GM12878 (cell line): ENCODE data around the gene C10orf105. TPM values are rescaled to one million over a fixed set of nuclear protein-coding genes. Genes with fewer than 3 reads are reported as not detected.

Source experiments
- ATAC-seq: fragments of 200-7000 bp; cut with Tn5 transposase; 3 replicates; pipeline ENCODE4 v1.9.1; 2020; ENCODE audit warnings: mild to moderate bottlenecking, moderate library complexity
- BruUV-seq: library from RNA; stranded (reverse); fragments of 400-500 nt; replicated peaks from 2 replicates; lab custom pipeline; 2021; lab: Mats Ljungman, UMichigan
- CTCF ChIA-PET: fragments of 300-600 bp; sonication (Branson Sonifier 250); formaldehyde crosslinking; extraction: SDS; loops from one replicate; lab custom pipeline; 2021; ENCODE audit warnings: inconsistent platforms; lab: Yijun Ruan, JAX
- POLR2A ChIA-PET: fragments of 350-600 bp; formaldehyde crosslinking; extraction: SDS; loops from one replicate; lab custom pipeline; 2021; ENCODE audit warnings: inconsistent platforms; lab: Charles Lee
- RAD21 ChIA-PET: fragments of 300-600 bp; sonication (Branson Sonifier 250); formaldehyde crosslinking; loops from one replicate; lab custom pipeline; 2023; ENCODE audit warnings: antibody characterized with exemption; ENCODE audit not compliant: unreplicated experiment; lab: Charles Lee
- SMC1A ChIA-PET: fragments of 300-600 bp; sonication (Branson Sonifier 250); formaldehyde crosslinking; loops from one replicate; lab custom pipeline; 2023; ENCODE audit not compliant: unreplicated experiment, uncharacterized antibody; lab: Charles Lee
- DNase-seq: peaks from one replicate; pipeline ENCODE4 v3.0.0-alpha.2; 2011; ENCODE audit warnings: low read depth, low spot score
- FAIRE-seq: peaks from 3 replicates; lab custom pipeline; 2011; peaks lifted over from hg19 to GRCh38; lab: Jason Lieb, UNC
- H2AFZ ChIP-seq: 2 replicates; pipeline ENCODE4 v1.6.0; 2011; ENCODE audit warnings: low read depth, low read length, control low read depth; ENCODE audit not compliant: control insufficient read depth
- H3K27ac ChIP-seq: 2 replicates; pipeline ENCODE4 v1.5.1; 2011; ENCODE audit warnings: control low read depth; ENCODE audit not compliant: control insufficient read depth, insufficient read depth
- H3K27me3 ChIP-seq, 2 experiments: replicated peaks in 1 of 2; 2 replicates each; pipeline versions ENCODE4 v1.6.0 to v1.6.1; 2011; ENCODE audit warnings: low read length in 1 of 2; ENCODE audit not compliant: control insufficient read depth in 2 of 2, insufficient read depth in 2 of 2
- H3K36me3 ChIP-seq, 2 experiments: 2 replicates each; pipeline ENCODE4 v1.5.1; 2011; ENCODE audit warnings: low read length in 1 of 2; ENCODE audit not compliant: control insufficient read depth in 2 of 2, insufficient read depth in 2 of 2
- H3K4me1 ChIP-seq: 2 replicates; pipeline ENCODE4 v1.6.1; 2011; ENCODE audit warnings: mild to moderate bottlenecking, low read length, moderate library complexity, mixed read lengths; ENCODE audit not compliant: control insufficient read depth, insufficient read depth
- H3K4me2 ChIP-seq: 2 replicates; pipeline ENCODE4 v1.6.0; 2011; ENCODE audit warnings: control low read depth; ENCODE audit not compliant: control insufficient read depth, insufficient read depth
- H3K4me3 ChIP-seq: fragments of 200-600 bp; sonication (generic); 2 replicates; pipeline ENCODE4 v1.5.1; 2016
- H3K79me2 ChIP-seq: 2 replicates; pipeline ENCODE4 v1.6.0; 2011; ENCODE audit warnings: low read length; ENCODE audit not compliant: control insufficient read depth, insufficient read depth
- H3K9ac ChIP-seq: 2 replicates; pipeline ENCODE4 v1.8.0; 2011; ENCODE audit warnings: low read length, control low read depth, mixed read lengths; ENCODE audit not compliant: control insufficient read depth, insufficient read depth
- H3K9me3 ChIP-seq: replicated peaks from 3 replicates; pipeline ENCODE4 v1.5.1; 2011; ENCODE audit warnings: mild to moderate bottlenecking, low read length; ENCODE audit not compliant: control insufficient read depth, insufficient read depth
- H4K20me1 ChIP-seq: 2 replicates; pipeline ENCODE4 v1.6.0; 2011; ENCODE audit not compliant: control insufficient read depth, insufficient read depth
- BRCA1 ChIP-seq: IDR thresholded peaks from 2 replicates; pipeline ENCODE4 v1.6.1; 2011; ENCODE audit warnings: low read depth, low read length, improper control_type of control experiment
- CBFB ChIP-seq: IDR thresholded peaks from 2 replicates; pipeline ENCODE4 v1.6.1; 2016; ENCODE audit warnings: antibody characterized with exemption, low read depth
- CHD1 ChIP-seq: IDR thresholded peaks from 2 replicates; pipeline ENCODE4 v1.6.1; 2012; ENCODE audit warnings: low read depth, low read length, improper control_type of control experiment
- CHD4 ChIP-seq: fragments of 200-600 bp; sonication (generic); IDR thresholded peaks from 2 replicates; pipeline ENCODE4 v1.6.1; 2016; ENCODE audit warnings: mild to moderate bottlenecking
- E4F1 ChIP-seq: fragments of 450-650 bp; IDR thresholded peaks from 2 replicates; pipeline ENCODE4 v1.6.1; 2018; ENCODE audit warnings: borderline replicate concordance, mild to moderate bottlenecking; ENCODE audit not compliant: partially characterized antibody
- EGR1 ChIP-seq, 2 experiments: IDR thresholded peaks; 1 replicate in 1 of 2; 2 replicates in 1 of 2; pipeline ENCODE4 v1.6.1; 2011 to 2012; ENCODE audit warnings: low read depth in 2 of 2, low read length in 2 of 2, borderline replicate concordance in 1 of 2, mild to moderate bottlenecking in 1 of 2, moderate library complexity in 1 of 2
- ELK1 ChIP-seq: IDR thresholded peaks from 2 replicates; pipeline ENCODE4 v1.6.1; 2012; ENCODE audit warnings: low read depth, low read length, improper control_type of control experiment
- FOXK2 ChIP-seq: fragments of 450-650 bp; IDR thresholded peaks from 2 replicates; pipeline ENCODE4 v1.6.1; 2017; ENCODE audit warnings: mild to moderate bottlenecking, moderate library complexity
- NBN ChIP-seq: fragments of 450-650 bp; IDR thresholded peaks from 2 replicates; pipeline ENCODE4 v1.6.1; 2016
- PBX3 ChIP-seq: IDR thresholded peaks from 2 replicates; pipeline ENCODE4 v1.6.1; 2011; ENCODE audit warnings: mild to moderate bottlenecking, low read depth, low read length, moderate library complexity; ENCODE audit not compliant: insufficient replicate concordance
- TCF12 ChIP-seq: IDR thresholded peaks from 2 replicates; pipeline ENCODE4 v1.6.1; 2011; ENCODE audit warnings: low read depth, mild to moderate bottlenecking, low read length
- ZBTB4 ChIP-seq: fragments of 450-650 bp; formaldehyde crosslinking; IDR thresholded peaks from 2 replicates; pipeline ENCODE4 v1.4.0; 2022; ENCODE audit warnings: mild to moderate bottlenecking, moderate library complexity
- ZSCAN29 ChIP-seq: fragments of 450-650 bp; IDR thresholded peaks from 2 replicates; pipeline ENCODE4 v1.6.1; 2017; ENCODE audit warnings: mild to moderate bottlenecking, moderate library complexity
- ZZZ3 ChIP-seq: IDR thresholded peaks from 2 replicates; pipeline ENCODE4 v1.6.1; 2011; ENCODE audit warnings: low read depth; ENCODE audit not compliant: control insufficient read depth, insufficient read length
- WGBS: methylation state at CpG from one replicate; pipeline ENCODE4 v1.1.6; 2016; ENCODE audit warnings: low lambda C conversion rate; ENCODE audit not compliant: insufficient replicate concordance, insufficient coverage; ENCODE audit errors: missing lambda C conversion rate; 5-methylcytosine and 5-hydroxymethylcytosine counted together
- in situ Hi-C: fragments of 300-500 bp; cut with MboI; formaldehyde crosslinking; loops from 9 replicates; pipeline ENCODE4 v1.14.3; 2018; ENCODE audit warnings: mixed read lengths
- intact Hi-C: fragments of 100-400 bp; cut with micrococcal nuclease; formaldehyde crosslinking; loops from one replicate; pipeline ENCODE4 v1.14.2; 2022; ENCODE audit not compliant: unreplicated experiment
- polyA plus RNA-seq, 11 experiments: library from polyadenylated mRNA; depleted of rRNA in 4 of 11; unstranded in 6 of 11; stranded (reverse) in 5 of 11; fragments of >200 nt; fragmentation: Nextera tagmentation in 4 of 11; fragmentation: Illumina TruSeq in 1 of 11; extraction: Ambion mirVana in 4 of 11; extraction: Trizol in 1 of 11; gene quantifications; 1 replicate in 1 of 11; 2 replicates in 10 of 11; pipeline versions ENCODE4 v1.2.1 to v1.2.3, GENCODE V29; 2011 to 2016; ENCODE audit warnings: inconsistent platforms in 2 of 11, missing spikeins in 2 of 11, low read depth in 1 of 11
- total RNA-seq, 4 experiments: library from RNA; depleted of rRNA in 3 of 4; stranded (reverse); fragments of >200 nt in 3 of 4; fragmentation: Illumina TruSeq in 1 of 4; extraction: Trizol in 1 of 4; gene quantifications; 2 replicates each; pipeline versions ENCODE4 v1.2.1 to v1.2.3, GENCODE V29; 2013 to 2021

Gene C10orf105
- total and polyA plus RNA-seq, 10 of the 15 experiments (the other 5 are each of a cell fraction or from before 2014, with no cell fraction given): 0.04 to 0.06 (median 0.05) TPM; not detected in 7

GRCh38 chr10:71695502-71696476, 23.8 kb downstream of the C10orf105 start:
- Histone ChIP-seq H2AFZ (no peak overlapping the region), H3K79me2 (no peaks in the 10 kb centered on the region), H3K4me3 (no peak overlapping the region), H4K20me1 (no peaks in the 10 kb centered on the region), H3K27me3 (no peaks in the 10 kb centered on the region), H3K27ac (peak overlapping the region; percentile 82; the same call in 1 of the 2 replicates), H3K9me3 (no peaks in the 10 kb centered on the region; the same call in 2 of the 3 replicates), H3K9ac (no peak overlapping the region), H3K36me3 (no peaks in the 10 kb centered on the region), H3K4me2 (peak overlapping the region; percentile 5), H3K4me1 (peaks cover 64% of the 10 kb centered on the region)
- no TSS peak for BruUV-seq
- in situ Hi-C loops (no loop called here), intact Hi-C loops (loop anchor here (2.0 to 10.0 kb wide), 4 partner anchors 53 to 313 kb away; no protein-coding TSS in a partner anchor)
- TF ChIP-seq ZSCAN29: no peak
- TF ChIP-seq ELK1: no peak
- no peak for TF ChIP-seq PBX3
- no peak for TF ChIP-seq EGR1 (IDR thresholded peaks at IDR 0.05; ENCODE audit: borderline replicate concordance in 1 of 2, low read depth in 2 of 2, low read length in 2 of 2)
- TF ChIP-seq E4F1: no peak
- TF ChIP-seq ZBTB4 (CRISPR knock-in tag): no peak
- TF ChIP-seq CBFB: no peak
- no peak for TF ChIP-seq TCF12
- TF ChIP-seq BRCA1: no peak
- no peak for TF ChIP-seq NBN
- TF ChIP-seq ZZZ3: no peak
- TF ChIP-seq FOXK2: no peak
- TF ChIP-seq CHD4: no peak
- TF ChIP-seq CHD1: no peak
- FAIRE-seq (no peak), DNase-seq (no peak), ATAC-seq (no peak)
- ChIA-PET CTCF (interaction anchor here (0.5 to 8.9 kb wide), 38 partner anchors 10 to 379 kb away, joined by 3 to 116 read pairs (median 5); partner anchors contain the start of genes PSAP, SLC29A3 and VSIR), POLR2A (interaction anchor here (1.0 to 2.3 kb wide), 3 partner anchors 72 to 320 kb away, joined by 4 to 9 read pairs (median 5); no protein-coding TSS in a partner anchor), SMC1A (interaction anchor here (0.6 to 5.9 kb wide), 20 partner anchors 10 to 382 kb away, joined by 3 to 51 read pairs (median 3); partner anchors contain the start of gene VSIR), RAD21 (interaction anchor here (1.0 to 7.2 kb wide), 22 partner anchors 10 to 380 kb away, joined by 3 to 53 read pairs (median 6); partner anchors contain the start of genes SLC29A3 and VSIR)
- WGBS: 63% methylated on average over 13 of the region's 14 CpGs
